Gastrocnemius medialis (tissue), 4 donors: Measurements from ENCODE around the gene ZNF595.
"Not testable (repeated sequence)": the region's sequence is repeated elsewhere in the genome, so short reads cannot be mapped to it uniquely, and the experiment has no call there.

ENCODE experiments used
- CTCF ChIP-seq, 5 experiments: fragments of 450-650 bp in 3 of 5; fragments of 200-600 bp in 2 of 5; sonication (generic) in 2 of 5; IDR thresholded peaks in 4 of 5; conservative IDR thresholded peaks in 1 of 5; 1 replicate in 4 of 5; 2 replicates in 1 of 5; pipeline ENCODE4 v1.5.1; 2016 to 2019; ENCODE audit warnings: antibody characterized with exemption in 5 of 5, mild to moderate bottlenecking in 3 of 5, moderate library complexity in 3 of 5
- POLR2A ChIP-seq, 2 donors: fragments of 450-650 bp; IDR thresholded peaks; one replicate each; pipeline ENCODE4 v1.6.1; 2017; ENCODE audit warnings: antibody characterized with exemption in 2 of 2, mild to moderate bottlenecking in 2 of 2, moderate library complexity in 2 of 2

DNA sequence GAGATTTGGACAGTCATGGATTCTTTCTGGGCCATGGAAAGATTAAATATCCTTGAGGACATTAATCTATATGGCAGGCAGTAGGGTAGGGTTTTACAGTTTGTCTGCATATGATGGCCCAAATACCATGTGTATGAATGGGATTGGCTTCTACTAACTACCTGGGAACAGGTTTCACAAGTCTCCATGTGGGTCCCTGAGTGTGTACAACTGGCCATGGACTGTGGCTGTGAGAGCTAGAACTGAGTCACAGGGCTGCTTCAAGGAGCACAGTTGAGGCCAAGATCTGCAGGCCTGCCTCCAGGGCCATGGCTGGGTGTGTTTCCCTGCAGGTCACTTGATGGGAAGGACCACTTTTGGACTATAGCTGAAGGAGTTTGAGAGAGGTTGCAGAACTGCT, 11.6 kb downstream of the ZNF595 start:
- not testable (repeated sequence) for TF ChIP-seq POLR2A (IDR thresholded peaks at IDR 0.05); CTCF (IDR thresholded peaks at IDR 0.05 in 4 of 5, conservative IDR thresholded peaks at IDR 0.05 in 1 of 5)
